CD4-positive, alpha-beta memory T cell (primary cell): Measurements from ENCODE around the gene ZRANB3. TPM values are rescaled to one million over a fixed set of nuclear protein-coding genes. Genes with fewer than 3 reads are reported as not detected.
"Not testable (repeated sequence)": the region's sequence is repeated elsewhere in the genome, so short reads cannot be mapped to it uniquely, and the experiment has no call there.

Experiments used
- CTCF ChIA-PET: fragments of 350-600 bp; sonication (Branson Sonifier 250); formaldehyde crosslinking; loops from one replicate; lab custom pipeline; 2021; ENCODE audit warnings: inconsistent platforms; ENCODE audit not compliant: partially characterized antibody; lab: Charles Lee
- POLR2A ChIA-PET: fragments of 350-600 bp; sonication (Branson Sonifier 250); formaldehyde crosslinking; loops from one replicate; lab custom pipeline; 2021; ENCODE audit not compliant: partially characterized antibody; lab: Charles Lee
- DNase-seq, 5 donors: peaks; one replicate each; pipeline versions ENCODE4 v3.0.0 to v3.0.0-alpha.2; 2020 to 2022; ENCODE audit warnings: mixed read lengths in 1 of 5
- H3K27ac ChIP-seq: one replicate; pipeline ENCODE4 v1.7.0; 2013; ENCODE audit warnings: low read depth, low read length
- H3K27me3 ChIP-seq: 2 replicates; pipeline ENCODE4 v1.7.0; 2013; ENCODE audit warnings: mild to moderate bottlenecking, low read length, moderate library complexity; ENCODE audit not compliant: insufficient read depth
- H3K36me3 ChIP-seq: 2 replicates; pipeline ENCODE4 v1.7.0; 2013; ENCODE audit warnings: mild to moderate bottlenecking, low read length, moderate library complexity; ENCODE audit not compliant: insufficient read depth
- H3K4me1 ChIP-seq: 2 replicates; pipeline ENCODE4 v1.7.0; 2013; ENCODE audit warnings: mild to moderate bottlenecking, low read length, moderate library complexity; ENCODE audit not compliant: insufficient read depth
- H3K4me3 ChIP-seq, 2 donors: one replicate each; pipeline ENCODE4 v1.7.0; 2013; ENCODE audit warnings: low read length in 2 of 2, mild to moderate bottlenecking in 1 of 2
- H3K9me3 ChIP-seq, 2 donors: one replicate each; pipeline ENCODE4 v1.7.0; 2013; ENCODE audit warnings: low read length in 2 of 2, control low read depth in 1 of 2; ENCODE audit not compliant: control insufficient read depth in 1 of 2
- H3K27ac Mint-ChIP-seq, 7 donors: one replicate each; pipeline ENCODE4 v1.8.0; 2020 to 2021; ENCODE audit warnings: mixed read lengths in 7 of 7, mild to moderate bottlenecking in 6 of 7, inconsistent platforms in 3 of 7, moderate library complexity in 3 of 7
- H3K27me3 Mint-ChIP-seq, 2 donors: one replicate each; pipeline ENCODE4 v1.8.0; 2020 to 2021; ENCODE audit warnings: mixed read lengths in 2 of 2
- H3K36me3 Mint-ChIP-seq, 2 donors: one replicate each; pipeline ENCODE4 v1.8.0; 2020 to 2021; ENCODE audit warnings: mixed read lengths in 2 of 2, inconsistent platforms in 1 of 2, mild to moderate bottlenecking in 1 of 2
- H3K4me1 Mint-ChIP-seq, 4 donors: one replicate each; pipeline ENCODE4 v1.8.0; 2020 to 2021; ENCODE audit warnings: mixed read lengths in 4 of 4, mild to moderate bottlenecking in 1 of 4
- H3K4me3 Mint-ChIP-seq, 8 donors: one replicate each; pipeline ENCODE4 v1.8.0; 2020 to 2021; ENCODE audit warnings: mixed read lengths in 8 of 8, mild to moderate bottlenecking in 7 of 8, moderate library complexity in 6 of 8, inconsistent platforms in 3 of 8
- H3K9me3 Mint-ChIP-seq, 8 donors: one replicate each; pipeline ENCODE4 v1.8.0; 2020 to 2021; ENCODE audit warnings: mixed read lengths in 8 of 8, mild to moderate bottlenecking in 5 of 8, inconsistent platforms in 3 of 8, moderate library complexity in 1 of 8
- intact Hi-C: fragments of 100-400 bp; cut with micrococcal nuclease; formaldehyde crosslinking; loops from one replicate; pipeline ENCODE4 v1.15.1; 2023
- polyA plus RNA-seq, 2 donors: library from polyadenylated mRNA; unstranded; fragments of 300-500 nt; fragmentation: Illumina TruSeq; gene quantifications; one replicate each; pipeline ENCODE4 v1.2.3, GENCODE V29; 2021
- total RNA-seq, 2 experiments: library from RNA; stranded (reverse); gene quantifications; one replicate each; pipeline ENCODE4 v1.2.3, GENCODE V29; 2021

ZRANB3 gene
- total and polyA plus RNA-seq, 4 experiments from 2014 or later = 2.3 to 5.0 (median 3.4) TPM

- ChIA-PET CTCF (no interaction called here), POLR2A (interaction anchor here (0.8 kb wide), 1 partner anchor 32 kb away, joined by 3 read pairs; no protein-coding TSS in a partner anchor)
- H3K27me3 ChIP-seq = no peaks in the 10 kb centered on the region
- H3K4me3 Mint-ChIP-seq = no peak overlapping the region
- no peaks in the 10 kb centered on the region for H3K9me3 Mint-ChIP-seq
- H3K36me3 Mint-ChIP-seq = peaks cover 59 to 76% of the 10 kb centered on the region in 2 donors
- peaks cover 0 to 5% (median 0%) of the 10 kb centered on the region in 4 donors for H3K4me1 Mint-ChIP-seq
- H3K4me3 ChIP-seq = no peak overlapping the region
- H3K27me3 Mint-ChIP-seq = no peaks in the 10 kb centered on the region
- H3K27ac Mint-ChIP-seq = peak overlapping the region in 2 of 7 donors; percentile 52 to 58
- intact Hi-C loops = no loop called here
- H3K9me3 ChIP-seq = no peaks in the 10 kb centered on the region
- H3K27ac ChIP-seq = no peak overlapping the region
- no peak for DNase-seq
- peaks cover 53% of the 10 kb centered on the region for H3K36me3 ChIP-seq
- no peaks in the 10 kb centered on the region for H3K4me1 ChIP-seq
Observed at GRCh38 chr2:135130751-135131150, 400.3 kb downstream of the ZRANB3 start.

DNA sequence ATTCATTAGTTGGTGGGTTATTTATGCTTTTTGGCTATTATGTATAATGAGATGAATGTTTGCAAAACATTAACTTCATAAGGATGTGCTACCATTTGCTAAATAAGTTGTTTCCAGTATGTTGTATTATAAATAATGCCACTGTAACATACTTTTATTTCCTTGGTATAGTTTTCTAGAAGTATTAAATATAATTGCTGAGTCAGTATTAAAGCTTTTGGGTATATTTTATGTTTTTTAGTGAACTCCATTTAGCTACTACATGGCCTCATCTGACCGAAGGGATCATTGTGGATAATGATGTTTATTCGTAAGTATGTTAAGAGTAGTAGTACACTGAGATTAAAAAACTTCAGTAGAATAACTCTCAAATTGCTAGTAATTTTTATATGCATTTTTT is 405.1 kb downstream of the ZRANB3 start:
- POLR2A ChIA-PET = no interaction called here
- Mint-ChIP-seq H3K9me3 (no peaks in the 10 kb centered on the region), H3K4me3 (no peak overlapping the region), H3K27me3 (no peaks in the 10 kb centered on the region), H3K4me1 (no peaks in the 10 kb centered on the region), H3K36me3 (peaks cover 41 to 64% of the 10 kb centered on the region in 2 donors), H3K27ac (no peak overlapping the region)
- Histone ChIP-seq H3K9me3 (no peaks in the 10 kb centered on the region), H3K27ac (no peak overlapping the region), H3K36me3 (peaks cover 22% of the 10 kb centered on the region), H3K27me3 (no peaks in the 10 kb centered on the region), H3K4me3 (no peak overlapping the region), H3K4me1 (no peaks in the 10 kb centered on the region)
- no peak for DNase-seq
- CTCF ChIA-PET = no interaction called here
- intact Hi-C loops = loop anchor here (5.0 kb wide), 1 partner anchor 74 kb away; the partner anchor contains the start of gene RAB3GAP1

- CTCF ChIA-PET = no interaction called here
- H3K27ac Mint-ChIP-seq = peak overlapping the region in 1 of 7 donors; percentile 17
Observed at GRCh38 chr2:135124924-135125886, 405.8 kb downstream of the ZRANB3 start.

GRCh38 chr2:135121658-135122039 is 409.4 kb downstream of the ZRANB3 start:
- POLR2A ChIA-PET, H3K4me3 Mint-ChIP-seq, H3K4me3 ChIP-seq, H3K27me3 Mint-ChIP-seq, DNase-seq, H3K27ac Mint-ChIP-seq, H3K36me3 ChIP-seq, H3K9me3 Mint-ChIP-seq, H3K27me3 ChIP-seq, H3K4me1 Mint-ChIP-seq, intact Hi-C loops, H3K9me3 ChIP-seq, H3K4me1 ChIP-seq, H3K27ac ChIP-seq: not testable (repeated sequence)
- CTCF ChIA-PET = interaction anchor here (1.4 kb wide), 1 partner anchor 117 kb away, joined by 4 read pairs; no protein-coding TSS in a partner anchor
- H3K36me3 Mint-ChIP-seq = peaks cover 41 to 54% of the 10 kb centered on the region in 2 donors

More at GRCh38 chr2:135124924-135125886, 405.8 kb downstream of the ZRANB3 start:
- Mint-ChIP-seq H3K9me3 (no peaks in the 10 kb centered on the region), H3K36me3 (peaks cover 40 to 62% of the 10 kb centered on the region in 2 donors), H3K4me3 (no peak overlapping the region), H3K27me3 (no peaks in the 10 kb centered on the region), H3K4me1 (no peaks in the 10 kb centered on the region)
- H3K9me3 ChIP-seq = no peaks in the 10 kb centered on the region
- no peaks in the 10 kb centered on the region for H3K27me3 ChIP-seq
- POLR2A ChIA-PET = no interaction called here
- H3K36me3 ChIP-seq = peaks cover 15% of the 10 kb centered on the region
- no peak for DNase-seq
- no peak overlapping the region for H3K4me3 ChIP-seq
- H3K4me1 ChIP-seq = no peaks in the 10 kb centered on the region
- intact Hi-C loops = loop anchor here (5.0 kb wide), 1 partner anchor 73 kb away; the partner anchor contains the start of gene RAB3GAP1
- no peak overlapping the region for H3K27ac ChIP-seq

- DNase-seq = no peak
- Histone ChIP-seq H3K27ac (no peak overlapping the region), H3K4me1 (no peaks in the 10 kb centered on the region), H3K36me3 (no peaks in the 10 kb centered on the region), H3K4me3 (no peak overlapping the region), H3K9me3 (no peaks in the 10 kb centered on the region), H3K27me3 (no peaks in the 10 kb centered on the region)
- peaks cover 0 to 7% (median 1%) of the 10 kb centered on the region in 4 donors for H3K4me1 Mint-ChIP-seq
- H3K27ac Mint-ChIP-seq = no peak overlapping the region
- ChIA-PET POLR2A (no interaction called here), CTCF (interaction anchor here (1.4 kb wide), 1 partner anchor 117 kb away, joined by 4 read pairs; no protein-coding TSS in a partner anchor)
- no peak overlapping the region for H3K4me3 Mint-ChIP-seq
- H3K36me3 Mint-ChIP-seq = peaks cover 41 to 49% of the 10 kb centered on the region in 2 donors
- no peaks in the 10 kb centered on the region for H3K27me3 Mint-ChIP-seq
- intact Hi-C loops = no loop called here
- H3K9me3 Mint-ChIP-seq = peaks cover 0 to 3% (median 0%) of the 10 kb centered on the region in 8 donors
Observed at GRCh38 chr2:135121016-135121657, 409.9 kb downstream of the ZRANB3 start.

DNA sequence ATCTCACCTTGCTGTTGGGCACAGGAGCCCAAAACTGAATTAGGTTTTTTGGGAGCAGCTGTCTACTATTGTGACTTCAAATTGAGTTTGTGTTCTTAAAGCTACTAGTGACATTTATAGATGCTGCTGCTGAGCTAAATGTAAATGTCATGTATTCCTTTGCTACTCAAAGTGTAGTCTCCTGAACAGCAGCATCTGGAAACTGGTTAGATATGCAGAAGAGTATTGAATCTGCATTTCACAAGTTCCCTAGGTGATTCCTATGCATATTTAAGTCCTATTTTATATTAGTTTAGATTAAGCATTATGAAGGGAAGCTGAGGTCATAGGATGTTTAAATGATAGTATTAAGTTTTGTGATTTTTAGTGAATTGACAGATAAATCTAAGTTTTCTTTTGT is 411.4 kb downstream of the ZRANB3 start:
- Mint-ChIP-seq H3K27me3 (no peaks in the 10 kb centered on the region), H3K9me3 (peaks cover 0 to 3% (median 0%) of the 10 kb centered on the region in 8 donors), H3K27ac (peak overlapping the region in 1 of 7 donors; percentile 2), H3K4me3 (no peak overlapping the region), H3K4me1 (peaks cover 0 to 7% (median 1%) of the 10 kb centered on the region in 4 donors), H3K36me3 (peaks cover 32 to 48% of the 10 kb centered on the region in 2 donors)
- H3K27me3 ChIP-seq = no peaks in the 10 kb centered on the region
- ChIA-PET POLR2A (no interaction called here), CTCF (no interaction called here)
- H3K36me3 ChIP-seq = peaks cover 4% of the 10 kb centered on the region
- no peak overlapping the region for H3K4me3 ChIP-seq
- no peaks in the 10 kb centered on the region for H3K9me3 ChIP-seq
- DNase-seq = no peak
- no peak overlapping the region for H3K27ac ChIP-seq
- no peaks in the 10 kb centered on the region for H3K4me1 ChIP-seq
- intact Hi-C loops = no loop called here

DNA sequence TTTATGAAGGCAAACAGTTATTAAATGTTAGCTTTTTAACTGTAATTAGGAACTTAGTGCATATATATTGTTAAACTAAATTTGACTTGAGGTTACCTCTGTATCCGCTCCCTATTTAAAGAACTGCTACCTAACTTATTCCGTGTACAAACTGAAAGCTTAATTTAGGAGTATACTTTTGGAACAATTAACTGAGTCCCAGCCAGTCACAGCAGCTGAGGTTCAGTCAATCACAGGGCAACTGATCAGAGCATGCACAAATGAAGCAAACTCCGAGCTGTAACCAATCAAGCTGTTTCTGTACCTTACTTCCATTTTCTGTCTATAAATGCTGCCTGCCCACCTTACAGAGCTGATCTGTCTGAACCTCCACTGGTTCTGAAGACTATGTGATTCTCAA is 417.7 kb downstream of the ZRANB3 start:
- H3K27ac Mint-ChIP-seq = no peak overlapping the region
- intact Hi-C loops = no loop called here
- CTCF ChIA-PET = interaction anchor here (0.8 kb wide), 1 partner anchor 108 kb away, joined by 3 read pairs; no protein-coding TSS in a partner anchor
- no peak for DNase-seq
- peaks cover 0 to 3% (median 0%) of the 10 kb centered on the region in 8 donors for H3K9me3 Mint-ChIP-seq
- no peaks in the 10 kb centered on the region for H3K27me3 Mint-ChIP-seq
- peaks cover 14% of the 10 kb centered on the region for H3K36me3 ChIP-seq
- H3K36me3 Mint-ChIP-seq = peaks cover 27 to 50% of the 10 kb centered on the region in 2 donors
- POLR2A ChIA-PET = no interaction called here
- no peak overlapping the region for H3K27ac ChIP-seq
- H3K4me3 Mint-ChIP-seq = no peak overlapping the region
- H3K9me3 ChIP-seq = no peaks in the 10 kb centered on the region
- no peaks in the 10 kb centered on the region for H3K27me3 ChIP-seq
- no peak overlapping the region for H3K4me3 ChIP-seq
- no peaks in the 10 kb centered on the region for H3K4me1 ChIP-seq
- H3K4me1 Mint-ChIP-seq = peaks cover 4 to 12% (median 9%) of the 10 kb centered on the region in 4 donors
